Measurements from ENCODE around the gene GUCY1A1. TPM values are rescaled to one million over a fixed set of nuclear protein-coding genes. Genes with fewer than 3 reads are reported as not detected.

GUCY1A1 gene
- total RNA-seq, 1 experiment from 2014 or later: 0.17 TPM

- H3K4me2 ChIP-seq: no peak overlapping the region
- no peaks in the 10 kb centered on the region for H3K27me3 ChIP-seq (ENCODE audit: insufficient read depth, low read depth)
- H2AFZ ChIP-seq: no peak overlapping the region
- H3K4me1 ChIP-seq (replicated peaks; ENCODE audit: insufficient read depth): no peaks in the 10 kb centered on the region
- no peaks in the 10 kb centered on the region for H4K20me1 ChIP-seq (ENCODE audit: insufficient read depth)
- no peak overlapping the region for H3K27ac ChIP-seq
- no TSS peak for BruUV-seq (replicated peaks)
- no peaks in the 10 kb centered on the region for H3K9me2 ChIP-seq (ENCODE audit: insufficient read depth)
- no peak overlapping the region for H3K4me3 ChIP-seq
- DNase-seq: no peak
- no peak for TF ChIP-seq EZH2 (IDR thresholded peaks at IDR 0.05; ENCODE audit: low read depth)
- no peak for TF ChIP-seq CTCF (conservative IDR thresholded peaks at IDR 0.05)
- ChIA-PET POLR2A (ENCODE audit: unreplicated experiment) (no interaction called here), CTCF (no interaction called here)
- no peaks in the 10 kb centered on the region for H3K9me3 ChIP-seq (ENCODE audit: insufficient read depth, low read depth)
- no peaks in the 10 kb centered on the region for H3K36me3 ChIP-seq (ENCODE audit: low read depth)
- no peaks in the 10 kb centered on the region for H3F3A ChIP-seq (ENCODE audit: insufficient read depth, low read depth)
- intact Hi-C loops (cut with micrococcal nuclease; ENCODE audit: unreplicated experiment): no loop called here
- H3K79me2 ChIP-seq (ENCODE audit: low read depth): no peaks in the 10 kb centered on the region
Measured at GRCh38 chr4:155749041-155749440, 82.4 kb downstream of the GUCY1A1 start.

- H3K27me3 ChIP-seq (ENCODE audit: insufficient read depth, low read depth): no peaks in the 10 kb centered on the region
- H3K4me3 ChIP-seq: no peak overlapping the region
- H3K4me1 ChIP-seq (replicated peaks; ENCODE audit: insufficient read depth): no peaks in the 10 kb centered on the region
- no peak overlapping the region for H2AFZ ChIP-seq
- BruUV-seq (replicated peaks): no TSS peak
- intact Hi-C loops (cut with micrococcal nuclease; ENCODE audit: unreplicated experiment): no loop called here
- no peaks in the 10 kb centered on the region for H3K36me3 ChIP-seq (ENCODE audit: low read depth)
- no peaks in the 10 kb centered on the region for H3K9me2 ChIP-seq (ENCODE audit: insufficient read depth)
- TF ChIP-seq EZH2 (IDR thresholded peaks at IDR 0.05; ENCODE audit: low read depth): no peak
- TF ChIP-seq CTCF (conservative IDR thresholded peaks at IDR 0.05): no peak
- no peak for DNase-seq
- H3K4me2 ChIP-seq: no peak overlapping the region
- H3K79me2 ChIP-seq (ENCODE audit: low read depth): no peaks in the 10 kb centered on the region
- H3K9me3 ChIP-seq (ENCODE audit: insufficient read depth, low read depth): no peaks in the 10 kb centered on the region
- CTCF ChIA-PET: no interaction called here
- no peaks in the 10 kb centered on the region for H4K20me1 ChIP-seq (ENCODE audit: insufficient read depth)
- POLR2A ChIA-PET (ENCODE audit: unreplicated experiment): no interaction called here
- H3K27ac ChIP-seq: no peak overlapping the region
- no peaks in the 10 kb centered on the region for H3F3A ChIP-seq (ENCODE audit: insufficient read depth, low read depth)
Measured at GRCh38 chr4:155751569-155751968, 84.9 kb downstream of the GUCY1A1 start.

- intact Hi-C loops (cut with micrococcal nuclease; ENCODE audit: unreplicated experiment): loop anchor here (5.0 kb wide), 1 partner anchor 156 kb away; no protein-coding TSS in a partner anchor
- Histone ChIP-seq H3K27ac (no peak overlapping the region), H3K9me2 (ENCODE audit: insufficient read depth) (no peaks in the 10 kb centered on the region), H4K20me1 (ENCODE audit: insufficient read depth) (no peaks in the 10 kb centered on the region), H2AFZ (no peak overlapping the region), H3K79me2 (ENCODE audit: low read depth) (no peaks in the 10 kb centered on the region), H3K4me3 (no peak overlapping the region), H3F3A (ENCODE audit: insufficient read depth, low read depth) (no peaks in the 10 kb centered on the region), H3K27me3 (ENCODE audit: insufficient read depth, low read depth) (no peaks in the 10 kb centered on the region; the same call in 1 of the 2 replicates), H3K36me3 (ENCODE audit: low read depth) (no peaks in the 10 kb centered on the region), H3K4me1 (replicated peaks; ENCODE audit: insufficient read depth) (no peaks in the 10 kb centered on the region), H3K9me3 (ENCODE audit: insufficient read depth, low read depth) (no peaks in the 10 kb centered on the region), H3K4me2 (no peak overlapping the region)
- no peak for DNase-seq
- BruUV-seq (replicated peaks): no TSS peak
- ChIA-PET POLR2A (ENCODE audit: unreplicated experiment) (no interaction called here), CTCF (no interaction called here)
- TF ChIP-seq CTCF (conservative IDR thresholded peaks at IDR 0.05): no peak
- no peak for TF ChIP-seq EZH2 (IDR thresholded peaks at IDR 0.05; ENCODE audit: low read depth)
Measured at GRCh38 chr4:155757745-155758265, 91.2 kb downstream of the GUCY1A1 start.
